Esophagus squamous epithelium (tissue), 4 donors: ENCODE results near the gene C17orf50.

ENCODE experiments used
- CTCF ChIP-seq, 6 experiments: fragments of 450-650 bp in 4 of 6; fragments of 200-600 bp in 2 of 6; sonication (generic) in 2 of 6; IDR thresholded peaks; one replicate each; pipeline ENCODE4 v1.5.1; 2016 to 2019; ENCODE audit warnings: antibody characterized with exemption in 6 of 6, mild to moderate bottlenecking in 4 of 6, moderate library complexity in 4 of 6
- POLR2A ChIP-seq, 4 donors: fragments of 450-650 bp; IDR thresholded peaks; one replicate each; pipeline ENCODE4 v1.6.1; 2017; ENCODE audit warnings: antibody characterized with exemption in 4 of 4, mild to moderate bottlenecking in 4 of 4, moderate library complexity in 3 of 4

GRCh38 chr17:35744830-35745229 lies 15.9 kb upstream of the C17orf50 start:
- TF ChIP-seq CTCF (IDR thresholded peaks at IDR 0.05), result no peak
- TF ChIP-seq POLR2A (IDR thresholded peaks at IDR 0.05), result no peak
